Liver (tissue), 3 donors: ENCODE data around the gene CXCL16.

Experiments used
- CTCF ChIP-seq: fragments of 150-350 bp; IDR thresholded peaks from 2 replicates; pipeline ENCODE4 v1.5.1; 2017; ENCODE audit warnings: improper control_type of control experiment, low read depth, low read length; ENCODE audit not compliant: missing input control
- EGR1 ChIP-seq, 2 donors: IDR thresholded peaks; 2 replicates each; pipeline ENCODE4 v1.6.1; 2016 to 2018; ENCODE audit warnings: antibody characterized with exemption in 2 of 2, low read depth in 2 of 2
- FOXA1 ChIP-seq: IDR thresholded peaks from 2 replicates; pipeline ENCODE4 v1.6.1; 2016; ENCODE audit warnings: antibody characterized with exemption
- JUND ChIP-seq, 2 donors: IDR thresholded peaks; 2 replicates each; pipeline ENCODE4 v1.6.1; 2016; ENCODE audit warnings: antibody characterized with exemption in 2 of 2
- MAX ChIP-seq: IDR thresholded peaks from 2 replicates; pipeline ENCODE4 v1.6.1; 2016; ENCODE audit warnings: antibody characterized with exemption
- REST ChIP-seq: IDR thresholded peaks from 2 replicates; pipeline ENCODE4 v1.6.1; 2016; ENCODE audit warnings: antibody characterized with exemption, mild to moderate bottlenecking
- SP1 ChIP-seq: IDR thresholded peaks from 2 replicates; pipeline ENCODE4 v1.6.1; 2018; ENCODE audit warnings: antibody characterized with exemption, mild to moderate bottlenecking
- TAF1 ChIP-seq: conservative IDR thresholded peaks from 2 replicates; pipeline ENCODE4 v1.6.1; 2016; ENCODE audit warnings: antibody characterized with exemption, mild to moderate bottlenecking
- YY1 ChIP-seq: IDR thresholded peaks from 2 replicates; pipeline ENCODE4 v1.6.1; 2016; ENCODE audit warnings: antibody characterized with exemption, mild to moderate bottlenecking
- donor health status: healthy.
- donor health status: healthy.

GRCh38 chr17:4704991-4705390 is 34.7 kb downstream of the CXCL16 start:
- TF ChIP-seq JUND (IDR thresholded peaks at IDR 0.05): no peak
- no peak for TF ChIP-seq CTCF
- TF ChIP-seq FOXA1: no peak
- no peak for TF ChIP-seq MAX
- no peak for TF ChIP-seq REST
- TF ChIP-seq EGR1 (IDR thresholded peaks at IDR 0.05; ENCODE audit: low read depth in 2 of 2): no peak
- no peak for TF ChIP-seq SP1
- TF ChIP-seq YY1: no peak
- TF ChIP-seq TAF1: no peak
